Measurements from ENCODE around the gene ST8SIA2. TPM values are rescaled to one million over a fixed set of nuclear protein-coding genes. Genes with fewer than 3 reads are reported as not detected.

ST8SIA2 gene
- total RNA-seq, 1 experiment from 2014 or later: 2.9 TPM

- DNase-seq (ENCODE audit: low spot score) (no peak), ATAC-seq (no peak)
- Mint-ChIP-seq H3K4me3 (no peak overlapping the region), H3K4me1 (peaks cover 13% of the 10 kb centered on the region), H3K27me3 (ENCODE audit: low read depth) (peaks cover 20% of the 10 kb centered on the region), H3K27ac (no peak overlapping the region), H3K9me3 (peaks cover 15% of the 10 kb centered on the region), H3K36me3 (peaks cover 9% of the 10 kb centered on the region)
- POLR2A ChIA-PET: no interaction called here
- TF ChIP-seq ZMAT4 (CRISPR knock-in tag; IDR thresholded peaks at IDR 0.05) (no peak), CREM (CRISPR knock-in tag; IDR thresholded peaks at IDR 0.05) (no peak), E2F4 (CRISPR knock-in tag; IDR thresholded peaks at IDR 0.05; ENCODE audit: borderline replicate concordance, low read depth) (no peak), FOXJ3 (CRISPR knock-in tag; IDR thresholded peaks at IDR 0.05; ENCODE audit: borderline replicate concordance) (no peak), ZNF138 (CRISPR knock-in tag; conservative IDR thresholded peaks at IDR 0.05) (no peak), CTCF (IDR thresholded peaks at IDR 0.05) (no peak), ATF3 (CRISPR knock-in tag; conservative IDR thresholded peaks at IDR 0.05) (no peak), IRF1 (CRISPR knock-in tag; IDR thresholded peaks at IDR 0.05) (no peak), ZNF512 (CRISPR knock-in tag; IDR thresholded peaks at IDR 0.05; ENCODE audit: borderline replicate concordance) (no peak), MAX (CRISPR knock-in tag; IDR thresholded peaks at IDR 0.05) (no peak), ARID4B (CRISPR knock-in tag; IDR thresholded peaks at IDR 0.05; ENCODE audit: borderline replicate concordance) (no peak)
- CTCF ChIA-PET: no interaction called here
Observed at GRCh38 chr15:92502336-92502735, 108.7 kb downstream of the ST8SIA2 start.

GRCh38 chr15:92502930-92503857 lies 109.5 kb downstream of the ST8SIA2 start:
- DNase-seq (ENCODE audit: low spot score) (no peak), ATAC-seq (no peak)
- H3K27me3 Mint-ChIP-seq (ENCODE audit: low read depth): peaks cover 20% of the 10 kb centered on the region
- no peak overlapping the region for H3K27ac Mint-ChIP-seq
- ChIA-PET CTCF (no interaction called here), POLR2A (interaction anchor here (0.6 kb wide), 1 partner anchor 125 kb away, joined by 9 read pairs; no protein-coding TSS in a partner anchor)
- H3K36me3 Mint-ChIP-seq: peaks cover 18% of the 10 kb centered on the region
- peaks cover 23% of the 10 kb centered on the region for H3K9me3 Mint-ChIP-seq
- H3K4me3 Mint-ChIP-seq: no peak overlapping the region
- H3K4me1 Mint-ChIP-seq: peaks cover 13% of the 10 kb centered on the region
- TF ChIP-seq CTCF (IDR thresholded peaks at IDR 0.05) (no peak), ZNF281 (CRISPR knock-in tag; IDR thresholded peaks at IDR 0.05) (no peak), GRHL2 (CRISPR knock-in tag; IDR thresholded peaks at IDR 0.05; ENCODE audit: insufficient replicate concordance, severe bottlenecking) (no peak), ESRRA (CRISPR knock-in tag; IDR thresholded peaks at IDR 0.05; ENCODE audit: borderline replicate concordance) (no peak), FOXK1 (CRISPR knock-in tag; IDR thresholded peaks at IDR 0.05) (no peak)

All from WTC11 (cell line).